Activated CD8-positive, alpha-beta memory T cell treated with anti-CD3 and anti-CD28 coated beads, Interleukin-2, amount 50 U/mL, for 1 hour (primary cell): ENCODE results near the gene C11orf68.

Source experiments
- DNase-seq: peaks from one replicate; pipeline ENCODE4 v3.0.0-alpha.2; 2020; ENCODE audit errors: extremely low read depth

The C11orf68 gene

DNA sequence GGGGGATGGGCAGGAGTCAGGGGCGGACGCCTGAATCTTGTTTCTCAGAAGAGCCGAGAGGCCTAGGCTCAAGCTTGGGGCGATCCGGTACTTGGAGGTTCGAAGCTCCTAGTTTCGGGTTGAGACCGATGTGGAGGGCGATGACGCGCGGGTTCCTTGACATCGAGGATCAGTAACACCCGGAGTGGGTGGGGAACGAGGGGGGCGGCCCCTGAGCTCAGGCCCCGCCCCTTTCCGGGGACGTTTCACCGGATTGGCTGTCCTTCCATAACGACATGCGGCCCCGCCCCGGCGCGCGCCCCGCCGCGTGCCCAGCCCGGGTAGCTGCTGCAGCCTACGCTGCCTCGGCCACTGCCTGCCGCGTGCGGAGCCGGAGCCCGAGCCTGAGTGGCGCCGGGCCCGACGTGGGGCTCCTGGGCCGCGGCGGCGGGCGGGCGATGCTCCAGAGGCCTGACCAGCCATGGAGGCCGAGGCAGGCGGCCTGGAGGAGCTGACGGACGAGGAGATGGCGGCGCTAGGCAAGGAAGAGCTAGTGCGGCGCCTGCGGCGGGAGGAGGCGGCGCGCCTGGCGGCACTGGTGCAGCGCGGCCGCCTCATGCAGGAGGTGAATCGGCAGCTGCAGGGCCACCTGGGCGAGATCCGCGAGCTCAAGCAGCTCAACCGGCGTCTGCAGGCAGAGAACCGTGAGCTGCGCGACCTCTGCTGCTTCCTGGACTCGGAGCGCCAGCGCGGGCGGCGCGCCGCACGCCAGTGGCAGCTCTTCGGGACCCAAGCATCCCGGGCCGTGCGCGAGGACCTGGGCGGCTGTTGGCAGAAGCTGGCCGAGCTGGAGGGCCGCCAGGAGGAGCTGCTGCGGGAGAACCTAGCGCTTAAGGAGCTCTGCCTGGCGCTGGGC, 28.3 kb downstream of the C11orf68 start, which contains the start of gene CCDC85B:
CCDC85B (plus strand) TSS at position 350 of the 895 bp plus-strand sequence; CDS start at position 461, 111 bp downstream.
- peak; percentile 93 for DNase-seq

DNA sequence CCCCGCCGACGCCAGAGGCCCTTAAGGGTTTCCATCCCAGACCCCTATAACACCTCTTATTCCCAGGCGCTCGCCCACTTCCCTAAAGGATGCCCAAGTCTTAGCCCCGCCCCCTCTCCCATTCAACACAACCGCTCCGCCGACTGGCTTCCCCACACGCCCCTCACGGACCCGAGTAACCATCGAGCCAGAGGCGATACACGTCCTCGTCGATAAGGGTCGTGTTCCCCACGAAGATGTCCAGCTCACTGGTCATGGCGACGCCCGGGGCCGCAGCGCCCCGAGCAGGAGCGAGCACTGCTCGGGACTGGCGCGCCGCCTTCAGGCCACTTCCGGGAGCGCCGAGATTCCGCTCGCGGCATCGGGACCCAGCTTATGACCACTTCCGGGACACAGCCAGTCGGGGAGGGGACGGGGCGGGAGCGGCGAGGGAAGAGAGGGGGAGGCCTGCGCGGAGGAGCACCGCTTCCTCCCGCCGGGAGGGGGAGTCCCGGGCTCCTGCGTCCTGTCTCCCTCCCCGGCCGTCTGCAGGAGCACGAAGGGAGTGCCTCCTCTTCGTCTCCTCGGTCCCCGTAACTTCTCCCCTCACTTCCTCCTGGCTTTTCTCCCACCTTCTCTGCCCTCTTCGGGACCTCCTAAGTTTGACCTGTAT, 30.6 kb downstream of the C11orf68 start, which contains the start of gene FIBP:
FIBP (minus strand) TSS at position 309 of the 652 bp plus-strand sequence; CDS start at position 256, 53 bp downstream.
- DNase-seq = peak; percentile 91

DNA sequence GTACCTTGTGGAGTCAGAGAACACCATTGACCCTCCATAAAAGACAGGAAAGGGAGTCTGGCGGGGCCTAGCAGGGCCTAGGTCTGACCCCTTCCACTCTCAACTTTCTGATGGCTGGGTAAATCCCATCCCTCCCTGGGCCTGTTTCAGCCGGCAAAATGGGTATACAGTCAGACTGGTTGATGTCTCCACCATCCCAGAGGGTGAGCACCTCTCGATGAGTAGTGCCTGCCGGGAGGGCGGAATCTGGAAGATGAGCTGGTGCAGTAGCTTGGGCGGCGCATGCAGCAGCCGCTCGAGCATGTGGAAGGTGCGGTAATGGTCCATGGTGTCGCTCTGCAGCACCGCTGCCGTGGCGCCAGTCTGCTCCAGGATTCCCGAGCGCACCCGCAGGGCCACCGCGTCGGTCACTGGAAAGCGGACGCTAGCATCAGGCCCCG, 31.1 kb downstream of the C11orf68 start:
- DNase-seq = no peak

DNA sequence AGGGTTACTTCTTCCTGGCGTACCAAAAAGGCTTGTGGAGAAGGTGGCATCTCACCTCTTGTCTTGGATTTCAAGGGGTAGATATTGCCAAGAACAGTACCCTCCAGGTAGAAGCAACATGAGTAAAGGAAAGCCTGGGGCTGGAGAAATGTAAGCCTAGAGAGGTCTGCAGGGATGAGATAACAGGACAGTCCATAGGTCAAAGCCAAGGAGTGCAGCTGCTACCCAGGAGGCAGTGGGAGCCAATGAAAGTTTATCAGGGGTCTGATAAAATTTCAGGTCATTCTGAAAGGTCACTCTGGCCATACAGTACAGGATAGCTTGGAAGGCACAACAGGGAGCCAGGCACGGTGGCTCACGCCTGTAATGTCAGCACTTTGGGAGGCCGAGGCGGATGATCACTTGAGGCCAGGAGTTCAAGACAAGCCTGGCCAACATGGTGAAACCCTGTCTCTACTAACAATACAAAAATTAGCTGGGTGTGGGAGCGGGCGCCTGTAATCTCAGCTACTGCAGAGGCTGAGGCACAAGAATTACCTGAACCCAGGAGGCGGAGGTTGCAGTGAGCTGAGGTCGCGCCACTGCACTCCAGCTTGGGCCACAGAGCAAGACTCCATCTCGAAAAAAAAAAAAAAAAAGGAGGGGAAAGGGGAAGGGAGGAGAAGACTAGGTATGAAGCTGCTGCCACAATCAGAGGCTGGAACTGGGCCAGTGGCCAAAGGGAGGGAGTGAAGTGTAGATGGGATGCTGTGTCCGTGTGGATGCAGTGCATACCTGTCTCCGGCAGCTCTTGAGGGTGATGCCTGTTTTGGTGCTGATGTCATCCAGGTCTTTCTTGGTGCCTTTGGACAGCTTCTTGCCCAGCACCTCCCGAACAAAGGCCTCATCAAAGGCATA, 31.8 kb downstream of the C11orf68 start:
- DNase-seq = no peak

DNA sequence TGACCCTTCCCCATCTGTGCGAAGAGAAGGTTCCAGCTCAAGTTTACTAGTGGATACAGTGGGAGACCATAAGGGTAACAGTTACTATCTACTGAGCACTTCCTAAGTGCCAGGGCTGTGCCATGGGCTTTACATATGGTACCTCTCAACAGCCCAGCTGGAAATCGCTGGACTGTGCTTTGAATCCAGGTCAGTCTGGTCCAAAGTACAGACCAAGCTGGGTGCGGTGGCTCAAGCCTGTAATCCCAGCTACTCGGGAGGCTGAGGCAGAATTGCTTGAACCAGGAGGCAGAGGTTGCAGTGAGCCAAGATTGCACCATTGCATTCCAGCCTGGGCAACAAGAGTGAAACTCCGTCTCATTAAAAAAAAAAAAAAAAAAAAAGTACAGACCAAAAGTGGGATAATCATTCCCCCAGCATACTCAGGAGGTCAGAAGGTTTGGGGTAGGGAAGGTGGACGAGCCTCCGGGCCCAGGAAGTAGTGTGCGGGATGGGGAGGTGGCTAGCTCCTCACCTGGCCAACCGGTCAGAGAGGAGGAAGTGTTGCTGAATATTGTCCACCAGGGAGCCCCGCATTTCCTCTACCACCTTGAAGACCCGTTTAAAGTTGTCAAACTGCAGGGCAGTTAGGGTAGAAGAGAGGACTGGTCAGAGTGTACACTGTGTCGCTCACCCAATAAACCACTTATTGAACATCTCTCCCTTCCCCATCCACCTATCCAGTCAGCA, 32.9 kb downstream of the C11orf68 start:
- DNase-seq = no peak

DNA sequence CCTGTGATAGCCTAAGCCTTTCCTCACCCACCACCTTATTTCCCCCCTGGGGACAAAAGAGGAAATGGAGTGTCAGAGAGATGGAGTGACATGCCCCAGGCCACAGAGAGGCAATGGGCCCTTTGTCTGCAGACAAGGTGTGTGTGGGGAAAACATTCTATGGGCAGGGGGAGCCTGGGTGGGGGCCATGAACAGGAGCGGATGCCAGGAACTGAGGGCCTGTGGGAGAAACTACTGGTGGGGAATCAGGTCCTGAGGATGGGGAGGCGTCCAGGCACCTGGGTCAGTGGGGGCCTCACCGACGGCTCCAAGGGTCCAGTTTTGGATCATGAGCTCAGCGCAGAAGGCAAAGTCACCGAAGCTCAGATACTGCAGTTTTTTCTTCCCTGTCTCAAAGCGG, 33.6 kb downstream of the C11orf68 start:
- DNase-seq = no peak

DNA sequence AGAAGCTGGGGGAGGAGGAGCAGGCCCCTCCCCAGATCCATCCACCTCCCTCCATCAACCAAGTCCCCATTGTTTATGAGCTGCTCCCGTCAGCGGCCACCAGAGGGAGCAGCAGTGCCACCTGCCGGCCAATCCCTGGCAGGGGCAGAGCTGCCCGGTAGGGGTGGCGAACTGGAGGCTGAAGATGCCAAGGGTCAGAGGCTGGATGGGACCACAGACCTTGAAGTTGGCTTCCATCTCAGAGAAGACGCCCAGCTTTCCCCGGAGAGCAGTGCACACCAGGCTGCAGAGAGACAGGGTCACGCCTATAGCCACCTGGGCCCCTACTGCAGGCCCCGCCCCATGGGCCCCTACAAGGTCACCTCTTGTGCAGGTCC, 34.2 kb downstream of the C11orf68 start:
- no peak for DNase-seq

DNA sequence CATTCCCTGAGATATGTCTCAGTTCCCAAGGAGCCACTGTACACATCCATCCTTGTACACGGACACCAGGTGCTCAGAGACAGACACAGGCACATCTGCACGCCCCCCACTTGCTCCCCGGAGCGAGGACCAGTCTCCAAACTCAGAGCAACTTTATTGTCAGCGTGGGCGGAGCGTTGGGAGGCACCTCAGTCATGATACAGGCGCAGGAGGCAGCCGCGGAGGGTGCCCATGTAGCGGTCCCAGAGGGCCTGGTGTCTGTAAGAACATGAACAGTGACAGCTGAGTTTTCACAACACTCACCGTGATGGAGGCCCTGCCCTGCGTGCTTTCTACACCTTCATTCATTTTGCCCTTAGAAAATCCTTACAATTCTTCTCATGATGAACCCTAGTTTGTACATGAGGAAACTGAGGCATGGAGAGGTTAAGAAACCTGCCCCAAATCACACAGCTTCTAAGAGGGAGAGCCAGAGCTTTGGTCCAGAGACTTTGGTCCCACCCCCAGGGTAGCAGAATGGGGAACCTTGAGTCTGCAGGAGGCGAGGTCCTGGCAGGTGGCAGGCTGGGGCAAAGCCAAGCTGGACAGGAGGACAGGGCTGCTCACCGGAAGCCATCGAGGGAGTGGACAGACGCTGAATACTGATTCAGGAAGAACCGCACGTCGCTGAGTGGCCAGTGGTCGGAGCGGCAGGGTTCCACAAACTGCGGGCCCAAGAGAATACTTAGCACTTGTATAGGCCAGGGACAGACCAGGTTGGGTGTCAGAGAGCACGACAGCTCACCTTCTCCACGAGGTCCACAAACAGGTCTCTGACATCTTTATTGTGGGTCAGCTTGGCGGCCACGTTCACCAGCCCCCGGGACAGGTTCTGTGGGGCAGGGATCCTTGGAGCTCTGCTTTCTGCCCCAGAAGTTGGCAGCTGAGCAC, 34.8 kb downstream of the C11orf68 start:
- no peak for DNase-seq

DNA sequence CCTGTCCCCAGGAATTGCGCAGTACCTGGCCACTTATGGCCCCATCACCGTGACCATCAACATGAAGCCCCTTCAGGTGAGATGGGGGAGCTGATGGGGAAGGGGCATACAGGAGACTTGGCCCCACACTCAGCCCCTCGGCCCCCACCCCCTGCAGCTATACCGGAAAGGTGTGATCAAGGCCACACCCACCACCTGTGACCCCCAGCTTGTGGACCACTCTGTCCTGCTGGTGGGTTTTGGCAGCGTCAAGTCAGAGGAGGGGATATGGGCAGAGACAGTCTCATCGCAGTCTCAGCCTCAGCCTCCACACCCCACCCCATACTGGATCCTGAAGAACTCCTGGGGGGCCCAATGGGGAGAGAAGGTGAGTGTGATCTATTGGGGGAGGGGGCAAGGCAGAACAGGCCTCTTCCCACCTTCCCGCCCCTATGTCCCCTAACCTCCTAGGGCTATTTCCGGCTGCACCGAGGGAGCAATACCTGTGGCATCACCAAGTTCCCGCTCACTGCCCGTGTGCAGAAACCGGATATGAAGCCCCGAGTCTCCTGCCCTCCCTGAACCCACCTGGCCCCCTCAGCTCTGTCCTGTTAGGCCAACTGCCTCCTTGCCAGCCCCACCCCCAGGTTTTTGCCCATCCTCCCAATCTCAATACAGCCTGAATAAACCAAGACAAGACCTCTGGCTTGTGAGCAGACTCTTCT, 35.7 kb downstream of the C11orf68 start:
- DNase-seq = no peak

DNA sequence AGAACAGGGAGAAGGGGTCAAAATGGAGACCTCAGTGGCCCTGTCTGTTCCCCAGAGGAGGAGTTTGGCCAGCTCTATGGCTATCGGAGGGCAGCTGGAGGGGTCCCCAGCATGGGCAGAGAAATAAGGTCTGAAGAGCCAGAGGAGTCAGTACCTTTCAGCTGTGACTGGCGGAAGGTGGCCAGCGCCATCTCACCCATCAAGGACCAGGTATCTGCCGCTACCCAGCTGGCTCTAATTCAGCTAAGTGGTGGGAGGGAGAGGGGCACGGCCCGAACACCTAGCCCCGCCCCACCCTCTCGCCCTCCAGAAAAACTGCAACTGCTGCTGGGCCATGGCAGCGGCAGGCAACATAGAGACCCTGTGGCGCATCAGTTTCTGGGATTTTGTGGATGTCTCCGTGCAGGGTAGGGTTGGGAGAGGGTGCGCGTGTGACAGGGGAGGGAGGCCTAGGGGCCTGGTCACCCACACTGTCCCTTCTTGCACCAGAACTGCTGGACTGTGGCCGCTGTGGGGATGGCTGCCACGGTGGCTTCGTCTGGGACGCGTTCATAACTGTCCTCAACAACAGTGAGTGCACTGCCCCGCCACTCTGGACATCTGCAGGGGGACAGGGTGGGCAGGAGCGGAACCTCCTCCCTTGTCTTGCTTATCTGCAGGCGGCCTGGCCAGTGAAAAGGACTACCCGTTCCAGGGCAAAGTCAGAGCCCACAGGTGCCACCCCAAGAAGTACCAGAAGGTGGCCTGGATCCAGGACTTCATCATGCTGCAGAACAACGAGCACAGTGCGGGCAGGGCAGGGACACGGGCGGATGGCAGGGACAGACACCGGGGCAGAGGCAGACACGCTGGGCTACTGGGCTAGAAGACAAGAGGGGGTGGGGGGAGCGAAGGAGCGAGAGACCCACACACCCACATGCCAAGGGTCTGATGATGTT, 36.5 kb downstream of the C11orf68 start:
- no peak for DNase-seq

DNA sequence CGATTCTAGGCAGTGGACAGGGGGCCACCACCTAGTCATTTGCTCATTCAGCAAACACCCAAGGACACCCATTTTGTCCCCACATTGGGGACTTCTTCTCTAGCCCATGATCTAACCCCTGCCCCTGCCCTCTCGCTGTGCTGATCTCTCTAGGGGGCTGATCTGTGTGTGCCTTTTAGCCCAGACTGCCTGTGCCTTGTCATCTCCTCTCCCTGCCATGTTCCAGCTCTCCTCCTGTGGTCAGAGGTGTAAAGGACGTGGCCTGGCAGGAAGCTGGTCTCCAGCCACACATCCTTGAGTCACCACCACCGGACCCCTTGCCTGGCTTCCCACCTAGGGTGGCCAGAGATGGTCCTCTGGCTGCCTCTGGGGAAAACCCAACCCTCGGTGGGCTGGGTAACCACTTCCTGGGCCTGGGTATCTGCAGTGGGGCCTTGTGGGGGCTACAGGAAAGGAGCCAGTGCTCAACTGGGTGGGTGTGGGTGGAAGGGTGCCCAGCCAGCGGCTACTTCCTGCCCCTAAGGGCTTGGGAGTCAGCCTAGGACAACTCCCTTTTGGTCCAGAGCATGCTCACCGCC, 37.9 kb downstream of the C11orf68 start:
- no peak for DNase-seq

DNA sequence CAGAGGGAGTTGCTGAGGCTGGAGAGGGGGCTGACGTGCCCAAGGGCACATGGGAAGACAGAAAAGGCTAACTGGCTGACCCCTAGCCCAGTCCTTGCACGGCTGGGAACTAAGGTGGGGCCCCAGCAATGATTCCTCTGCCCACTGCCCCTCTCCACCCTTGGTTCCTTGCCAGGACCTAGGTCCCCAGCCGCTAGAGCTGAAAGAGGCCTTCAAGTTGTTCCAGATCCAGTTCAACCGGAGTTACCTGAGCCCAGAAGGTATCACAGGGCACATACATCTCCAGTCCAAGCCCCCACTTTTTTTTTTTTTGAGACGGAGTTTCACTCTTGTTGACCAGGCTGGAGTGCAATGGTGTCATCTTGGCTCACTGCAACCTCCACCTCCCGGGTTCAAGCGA, 38.8 kb downstream of the C11orf68 start:
- DNase-seq = no peak

DNA sequence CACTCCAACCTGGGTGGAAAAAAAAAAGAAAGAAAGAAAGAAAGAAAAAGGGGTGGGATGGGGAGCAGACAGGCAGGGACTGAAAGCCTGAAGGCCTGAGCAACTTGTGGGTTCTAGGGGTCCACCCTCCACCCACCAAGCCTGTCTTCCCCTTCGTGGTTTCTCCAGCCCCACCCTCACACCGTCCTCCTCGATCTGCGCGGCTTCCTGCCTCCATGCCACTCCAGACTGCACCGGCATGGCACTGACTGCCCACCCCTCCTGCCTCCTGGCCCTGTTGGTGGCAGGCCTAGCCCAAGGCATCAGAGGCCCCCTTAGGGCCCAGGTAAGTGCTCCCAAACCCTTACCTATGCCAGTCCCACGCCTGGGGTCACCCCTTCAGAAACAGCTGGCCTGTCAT, 39.2 kb downstream of the C11orf68 start, which contains the start of gene CTSW:
CTSW (plus strand) TSS at position 221 of the 400 bp plus-strand sequence; CDS start at position 239, 18 bp downstream.
- no peak for DNase-seq

DNA sequence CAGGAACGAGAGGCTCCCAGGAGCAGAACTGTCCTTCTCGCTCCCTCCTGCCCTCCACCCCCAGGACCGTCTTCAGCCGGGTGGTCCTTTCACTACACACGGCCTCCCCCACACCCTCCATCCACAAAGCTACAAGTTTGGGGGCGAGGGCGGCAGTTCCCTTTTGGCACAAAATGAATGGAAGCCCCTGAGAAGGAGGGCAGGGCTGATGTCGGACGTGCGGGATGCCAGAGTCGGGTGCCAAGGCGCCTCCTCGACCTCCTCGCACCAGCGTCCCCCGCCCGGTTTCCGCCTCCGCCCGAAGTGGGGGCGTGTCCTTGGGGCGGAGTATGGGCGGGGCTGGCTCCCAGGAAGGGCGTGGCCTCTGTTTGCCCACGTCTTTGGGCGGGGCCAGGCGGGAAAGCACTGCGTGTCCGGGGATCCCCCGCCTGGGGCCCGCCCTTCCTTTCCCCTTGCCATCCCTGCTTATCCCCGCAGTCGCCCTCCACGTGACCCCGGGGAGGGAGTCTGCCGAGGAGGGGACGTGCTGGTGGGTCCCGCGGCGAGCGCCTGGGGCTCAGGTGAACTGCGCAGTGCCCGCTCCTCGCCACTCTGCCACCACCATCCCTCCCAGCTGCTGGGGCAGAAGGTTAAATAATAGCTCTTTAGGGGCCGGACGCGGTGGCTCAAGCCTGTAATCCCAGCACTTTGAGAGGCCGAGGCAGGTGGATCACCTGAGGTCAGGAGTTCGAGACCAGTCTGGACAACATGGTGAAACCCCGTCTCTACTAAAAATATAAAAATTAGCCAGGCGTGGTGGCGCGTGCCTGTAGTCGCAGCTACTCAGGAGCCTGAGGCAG, 45.3 kb downstream of the C11orf68 start:
- peak; percentile 81 for DNase-seq

DNA sequence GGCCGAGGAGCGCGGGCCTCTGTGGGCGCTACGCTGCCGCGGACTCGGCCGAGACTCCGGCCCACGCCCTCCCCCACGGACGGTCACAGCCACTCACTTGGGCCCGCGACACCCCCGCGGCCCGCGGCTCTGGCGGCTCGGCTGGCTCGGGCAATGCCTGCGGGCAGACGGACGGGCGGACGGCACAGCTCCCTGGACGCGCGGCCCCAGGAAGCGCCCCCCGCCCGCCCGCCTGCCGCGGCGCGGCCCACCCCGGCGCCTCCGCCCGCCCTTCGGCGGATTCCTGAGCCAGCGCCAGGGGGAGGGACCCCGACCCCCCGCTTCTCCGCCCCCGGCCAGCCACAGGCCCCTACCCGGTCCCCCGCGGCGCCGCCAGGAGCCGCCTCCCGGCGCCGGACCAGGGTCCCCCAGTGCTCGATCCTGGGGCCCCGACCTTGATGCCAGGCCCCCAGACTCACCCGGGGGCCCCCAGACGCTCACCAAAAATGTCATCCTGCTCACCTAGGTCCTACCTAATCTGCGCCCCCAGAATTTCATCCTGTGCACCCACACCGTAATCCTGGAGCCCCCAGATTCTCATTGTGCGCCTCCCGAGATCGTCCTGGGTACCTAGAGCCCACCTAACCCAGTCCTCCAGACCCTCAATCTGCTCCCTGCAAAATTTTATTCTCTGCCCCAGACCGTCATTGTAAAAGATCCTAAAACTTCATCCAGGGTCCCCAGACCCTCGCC, 46.1 kb downstream of the C11orf68 start, which contains the start of gene EFEMP2:
EFEMP2 (minus strand) TSS at position 215 of the 732 bp plus-strand sequence. CDS start 446 bp downstream, outside the sequence.
- no peak for DNase-seq
